Endothelial cell of umbilical vein (primary cell): ENCODE results near the gene HDAC9. TPM values are rescaled to one million over a fixed set of nuclear protein-coding genes. Genes with fewer than 3 reads are reported as not detected.

Source experiments
- BruUV-seq: library from RNA; stranded (reverse); fragments of 400-500 nt; replicated peaks from 2 replicates; lab custom pipeline; 2021; lab: Mats Ljungman, UMichigan
- CTCF ChIA-PET: fragments of 300-600, 350-600 bp; sonication (Branson Sonifier 250); formaldehyde crosslinking; loops from one replicate; lab custom pipeline; 2021; ENCODE audit warnings: antibody characterized with exemption, inconsistent platforms; lab: Charles Lee
- POLR2A ChIA-PET: fragments of 300-600, 350-600 bp; sonication (Branson Sonifier 250); formaldehyde crosslinking; loops from one replicate; lab custom pipeline; 2021; ENCODE audit warnings: antibody characterized with exemption, inconsistent platforms; lab: Charles Lee
- DNase-seq: peaks from one replicate; pipeline ENCODE4 v3.0.0-alpha.2; 2011; ENCODE audit warnings: low read depth, low spot score
- FAIRE-seq: peaks from 2 replicates; lab custom pipeline; 2011; peaks lifted over from hg19 to GRCh38; lab: Jason Lieb, UNC
- H2AFZ ChIP-seq: 2 replicates; pipeline ENCODE4 v1.6.0; 2012; ENCODE audit warnings: low read depth, low read length, control low read depth, inconsistent platforms
- H3K27ac ChIP-seq: 2 replicates; pipeline ENCODE4 v1.5.1; 2011; ENCODE audit warnings: low read depth, mild to moderate bottlenecking, control low read depth, low read length, moderate library complexity; ENCODE audit not compliant: insufficient read depth
- H3K27me3 ChIP-seq, 2 experiments: 2 replicates each; pipeline versions ENCODE4 v1.6.0 to v1.6.1; 2011; ENCODE audit warnings: low read length in 2 of 2, mixed read lengths in 1 of 2; ENCODE audit not compliant: control insufficient read depth in 2 of 2, insufficient read depth in 2 of 2
- H3K36me3 ChIP-seq, 2 experiments: 2 replicates in 1 of 2; 3 replicates in 1 of 2; pipeline ENCODE4 v1.5.1; 2011; ENCODE audit warnings: low read length in 2 of 2, mild to moderate bottlenecking in 1 of 2, moderate library complexity in 1 of 2; ENCODE audit not compliant: control insufficient read depth in 2 of 2, insufficient read depth in 2 of 2; ENCODE audit errors: extremely low read depth in 1 of 2
- H3K4me1 ChIP-seq: 3 replicates; pipeline ENCODE4 v1.5.1; 2011; ENCODE audit warnings: mild to moderate bottlenecking, low read length; ENCODE audit not compliant: control insufficient read depth, insufficient read depth; ENCODE audit errors: extremely low read depth
- H3K4me2 ChIP-seq: 2 replicates; pipeline ENCODE4 v1.6.1; 2011; ENCODE audit warnings: low read length, control low read depth, mixed read lengths; ENCODE audit not compliant: insufficient read depth
- H3K4me3 ChIP-seq, 3 experiments: fragments of 200-600 bp in 1 of 3; sonication (generic), shearing (Covaris generic) in 1 of 3; replicated peaks in 1 of 3; 2 replicates each; pipeline ENCODE4 v1.5.1; 2011 to 2016; ENCODE audit warnings: control low read depth in 3 of 3, low read length in 3 of 3, mild to moderate bottlenecking in 2 of 3, inconsistent platforms in 1 of 3, low read depth in 1 of 3, moderate library complexity in 1 of 3; ENCODE audit not compliant: insufficient read depth in 1 of 3
- H3K79me2 ChIP-seq: 2 replicates; pipeline ENCODE4 v1.6.0; 2012; ENCODE audit warnings: low read length, inconsistent platforms; ENCODE audit not compliant: control insufficient read depth, insufficient read depth
- H3K9ac ChIP-seq: replicated peaks from 2 replicates; pipeline ENCODE3; 2011; ENCODE audit warnings: low read length, control low read depth; ENCODE audit not compliant: insufficient read depth; ENCODE audit errors: extremely low read depth
- H3K9me1 ChIP-seq: replicated peaks from 3 replicates; pipeline ENCODE4 v1.6.0; 2011; ENCODE audit warnings: mild to moderate bottlenecking, low read length; ENCODE audit not compliant: control insufficient read depth, insufficient read depth; ENCODE audit errors: extremely low read depth
- H3K9me3 ChIP-seq: replicated peaks from 2 replicates; pipeline ENCODE4 v1.5.1; 2012; ENCODE audit warnings: low read length, inconsistent platforms; ENCODE audit not compliant: control insufficient read depth, insufficient read depth
- H4K20me1 ChIP-seq: replicated peaks from 2 replicates; pipeline ENCODE3; 2011; ENCODE audit warnings: mild to moderate bottlenecking, low read length; ENCODE audit not compliant: control insufficient read depth, insufficient read depth; ENCODE audit errors: extremely low read depth
- EZH2 ChIP-seq: IDR thresholded peaks from 2 replicates; pipeline ENCODE4 v1.6.1; 2012; ENCODE audit warnings: borderline replicate concordance, low read depth, mild to moderate bottlenecking, moderate library complexity, low read length, inconsistent platforms; ENCODE audit not compliant: severe bottlenecking
- FOS ChIP-seq: IDR thresholded peaks from 2 replicates; pipeline ENCODE4 v1.6.1; 2011; ENCODE audit warnings: mild to moderate bottlenecking, low read length, moderate library complexity, borderline replicate concordance; ENCODE audit not compliant: insufficient read depth
- GATA2 ChIP-seq: IDR thresholded peaks from 2 replicates; pipeline ENCODE4 v1.7.0; 2011; ENCODE audit warnings: low read depth, mild to moderate bottlenecking, moderate library complexity, mixed read lengths, low read length; ENCODE audit not compliant: insufficient read length, insufficient read depth
- JUN ChIP-seq: IDR thresholded peaks from 2 replicates; pipeline ENCODE4 v1.6.1; 2011; ENCODE audit warnings: borderline replicate concordance, low read depth; ENCODE audit not compliant: insufficient read length, insufficient read depth
- MYC ChIP-seq: IDR thresholded peaks from one replicate; pipeline ENCODE4 v1.6.1; 2011; ENCODE audit warnings: mild to moderate bottlenecking, low read depth, low read length
- POLR2A ChIP-seq: IDR thresholded peaks from 2 replicates; pipeline ENCODE4 v1.6.1; 2012; ENCODE audit warnings: low read depth, mild to moderate bottlenecking, control low read depth, low read length
- POLR2AphosphoS5 ChIP-seq: IDR thresholded peaks from 2 replicates; pipeline ENCODE4 v1.6.1; 2012; ENCODE audit warnings: low read depth, mild to moderate bottlenecking, control low read depth, low read length, moderate library complexity; ENCODE audit not compliant: insufficient read depth
- dilution Hi-C: fragments of 300-500 bp; cut with MboI; formaldehyde crosslinking; loops from one replicate; pipeline ENCODE4 v1.15.0; 2019; ENCODE audit warnings: low sequenced_read_pairs; ENCODE audit not compliant: extremely low pct_ligation_motif_present
- intact Hi-C: fragments of 100-400 bp; cut with micrococcal nuclease; formaldehyde crosslinking; loops from one replicate; pipeline ENCODE4 v1.10.0; 2022
- polyA plus RNA-seq, 4 experiments: library from polyadenylated mRNA; depleted of rRNA in 3 of 4; stranded (reverse) in 3 of 4; unstranded in 1 of 4; fragments of >200 nt; gene quantifications; 2 replicates each; pipeline versions ENCODE4 v1.2.1 to v1.2.3, GENCODE V29; 2011 to 2012; ENCODE audit warnings: missing spikeins in 1 of 4
- total RNA-seq: library from RNA; stranded (reverse); gene quantifications from 2 replicates; pipeline ENCODE4 v1.2.3, GENCODE V29; 2021
- TF ChIP-seq, protein P1 (sequence below): IDR thresholded peaks from 2 replicates; pipeline ENCODE4 v1.6.1; 2011; ENCODE audit not compliant: insufficient read depth, insufficient read length
- TF ChIP-seq, protein P2 (sequence below), 2 donors: IDR thresholded peaks; 1 replicate in 1 of 2; 2 replicates in 1 of 2; pipeline ENCODE4 v1.5.1; 2011; ENCODE audit warnings: low read length in 2 of 2, mild to moderate bottlenecking in 2 of 2, moderate library complexity in 2 of 2, control low read depth in 1 of 2, inconsistent platforms in 1 of 2, low read depth in 1 of 2; ENCODE audit not compliant: insufficient read depth in 1 of 2; ENCODE audit errors: extremely low read depth in 1 of 2

The HDAC9 gene
- total and polyA plus RNA-seq, 2 donors (not counting 3 experiments of a cell fraction or from before 2014, with no cell fraction given): 1.8 to 11.6 TPM

GRCh38 chr7:18754766-18755165 lies 259.2 kb downstream of the HDAC9 start:
- Histone ChIP-seq H3K27me3 (no peaks in the 10 kb centered on the region), H3K9ac (no peak overlapping the region), H3K27ac (no peak overlapping the region), H2AFZ (no peak overlapping the region), H4K20me1 (no peaks in the 10 kb centered on the region), H3K4me3 (no peak overlapping the region), H3K9me1 (no peaks in the 10 kb centered on the region), H3K79me2 (no peaks in the 10 kb centered on the region), H3K4me2 (no peak overlapping the region), H3K36me3 (no peaks in the 10 kb centered on the region), H3K9me3 (no peaks in the 10 kb centered on the region), H3K4me1 (no peaks in the 10 kb centered on the region)
- dilution Hi-C loops (no loop called here), intact Hi-C loops (no loop called here)
- DNase-seq (peak; percentile 6), FAIRE-seq (no peak)
- BruUV-seq: no TSS peak
- ChIA-PET POLR2A (no interaction called here), CTCF (interaction anchor here (1.1 kb wide), 1 partner anchor 39 kb away, joined by 3 read pairs; no protein-coding TSS in a partner anchor)
- TF ChIP-seq POLR2AphosphoS5 (no peak), GATA2 (no peak), JUN (no peak), EZH2 (no peak), FOS (no peak), MYC (no peak), POLR2A (no peak)
- TF ChIP-seq, protein P1, sequence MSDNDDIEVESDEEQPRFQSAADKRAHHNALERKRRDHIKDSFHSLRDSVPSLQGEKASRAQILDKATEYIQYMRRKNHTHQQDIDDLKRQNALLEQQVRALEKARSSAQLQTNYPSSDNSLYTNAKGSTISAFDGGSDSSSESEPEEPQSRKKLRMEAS: no peak
- TF ChIP-seq, protein P2, sequence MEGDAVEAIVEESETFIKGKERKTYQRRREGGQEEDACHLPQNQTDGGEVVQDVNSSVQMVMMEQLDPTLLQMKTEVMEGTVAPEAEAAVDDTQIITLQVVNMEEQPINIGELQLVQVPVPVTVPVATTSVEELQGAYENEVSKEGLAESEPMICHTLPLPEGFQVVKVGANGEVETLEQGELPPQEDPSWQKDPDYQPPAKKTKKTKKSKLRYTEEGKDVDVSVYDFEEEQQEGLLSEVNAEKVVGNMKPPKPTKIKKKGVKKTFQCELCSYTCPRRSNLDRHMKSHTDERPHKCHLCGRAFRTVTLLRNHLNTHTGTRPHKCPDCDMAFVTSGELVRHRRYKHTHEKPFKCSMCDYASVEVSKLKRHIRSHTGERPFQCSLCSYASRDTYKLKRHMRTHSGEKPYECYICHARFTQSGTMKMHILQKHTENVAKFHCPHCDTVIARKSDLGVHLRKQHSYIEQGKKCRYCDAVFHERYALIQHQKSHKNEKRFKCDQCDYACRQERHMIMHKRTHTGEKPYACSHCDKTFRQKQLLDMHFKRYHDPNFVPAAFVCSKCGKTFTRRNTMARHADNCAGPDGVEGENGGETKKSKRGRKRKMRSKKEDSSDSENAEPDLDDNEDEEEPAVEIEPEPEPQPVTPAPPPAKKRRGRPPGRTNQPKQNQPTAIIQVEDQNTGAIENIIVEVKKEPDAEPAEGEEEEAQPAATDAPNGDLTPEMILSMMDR (IDR thresholded peaks at IDR 0.05; ENCODE audit: extremely low read depth in 1 of 2, insufficient read depth in 1 of 2, low read depth in 1 of 2, low read length in 2 of 2): no peak
